IPS DF 4.7 (cell line): Measurements from ENCODE around the gene ELP6.

Experiments used
- DNase-seq: peaks from one replicate; pipeline ENCODE4 v3.0.0-alpha.2; 2013; ENCODE audit warnings: low spot score; ENCODE audit errors: extremely low read depth

The ELP6 gene

GRCh38 chr3:47513125-47513929 lies at the start of gene ELP6:
ELP6 (minus strand) TSS chr3:47513712; CDS start chr3:47513590, 122 bp downstream.
- peak; percentile 75 for DNase-seq

GRCh38 chr3:47556351-47556750 lies 42.8 kb upstream of the ELP6 start:
- no peak for DNase-seq

- no peak for DNase-seq
These were observed 40.8 kb upstream of the ELP6 start for GRCh38 chr3:47554335-47554734.

- no peak for DNase-seq
These were observed 39.9 kb upstream of the ELP6 start for GRCh38 chr3:47553407-47553806.

GRCh38 chr3:47542471-47543173 lies 29.1 kb upstream of the ELP6 start:
- DNase-seq, result no peak

GRCh38 chr3:47541583-47542108 lies 28.1 kb upstream of the ELP6 start:
- no peak for DNase-seq

GRCh38 chr3:47540281-47540680 lies 26.8 kb upstream of the ELP6 start:
- DNase-seq, result no peak

GRCh38 chr3:47536967-47537366 lies 23.5 kb upstream of the ELP6 start:
- no peak for DNase-seq

GRCh38 chr3:47536221-47536891 lies 22.8 kb upstream of the ELP6 start:
- DNase-seq, result no peak

GRCh38 chr3:47533996-47534454 lies 20.5 kb upstream of the ELP6 start:
- no peak for DNase-seq

- no peak for DNase-seq
These were observed 20.0 kb upstream of the ELP6 start for GRCh38 chr3:47533481-47533880.

- DNase-seq, result no peak
These were observed 14.6 kb upstream of the ELP6 start for GRCh38 chr3:47527952-47528725.

GRCh38 chr3:47525617-47526016 lies 12.1 kb upstream of the ELP6 start:
- no peak for DNase-seq

GRCh38 chr3:47523310-47524073 lies 10.0 kb upstream of the ELP6 start:
- DNase-seq, result no peak

GRCh38 chr3:47522082-47522987 lies 8.8 kb upstream of the ELP6 start:
- DNase-seq, result peak; percentile 87

GRCh38 chr3:47520756-47521155 lies 7.2 kb upstream of the ELP6 start:
- DNase-seq, result no peak

- no peak for DNase-seq
These were observed 4.4 kb upstream of the ELP6 start for GRCh38 chr3:47517937-47518336.

GRCh38 chr3:47515864-47516319 lies 2.4 kb upstream of the ELP6 start:
- no peak for DNase-seq

GRCh38 chr3:47515100-47515499 lies 1.6 kb upstream of the ELP6 start:
- no peak for DNase-seq
